Astrocyte (in vitro differentiated cells and primary cell): ENCODE results near the gene DMBX1. TPM values are rescaled to one million over a fixed set of nuclear protein-coding genes. Genes with fewer than 3 reads are reported as not detected.

Source experiments
- DNase-seq: peaks from one replicate; pipeline ENCODE4 v3.0.0-alpha.2; 2010; ENCODE audit warnings: low read depth
- FAIRE-seq: peaks from 2 replicates; lab custom pipeline; 2011; peaks lifted over from hg19 to GRCh38; lab: Jason Lieb, UNC
- H2AFZ ChIP-seq: 2 replicates; pipeline ENCODE4 v1.6.0; 2012; ENCODE audit warnings: low read depth, low read length, inconsistent platforms
- H3K27ac ChIP-seq: 2 replicates; pipeline ENCODE4 v1.5.1; 2011; ENCODE audit warnings: low read depth, low read length, inconsistent platforms
- H3K27me3 ChIP-seq: 2 replicates; pipeline ENCODE4 v1.6.0; 2011; ENCODE audit warnings: low read length, inconsistent platforms; ENCODE audit not compliant: insufficient read depth
- H3K36me3 ChIP-seq: 2 replicates; pipeline ENCODE4 v1.5.1; 2011; ENCODE audit warnings: low read length, inconsistent platforms; ENCODE audit not compliant: insufficient read depth
- H3K4me1 ChIP-seq: 2 replicates; pipeline ENCODE4 v1.5.1; 2011; ENCODE audit warnings: low read length, inconsistent platforms; ENCODE audit not compliant: insufficient read depth
- H3K4me2 ChIP-seq: 2 replicates; pipeline ENCODE4 v1.6.0; 2012; ENCODE audit warnings: low read length, inconsistent platforms
- H3K4me3 ChIP-seq: 2 replicates; pipeline ENCODE4 v1.5.1; 2011; ENCODE audit warnings: low read depth, mild to moderate bottlenecking, low read length, inconsistent platforms; ENCODE audit not compliant: insufficient read depth
- H3K79me2 ChIP-seq: 2 replicates; pipeline ENCODE4 v1.6.0; 2012; ENCODE audit warnings: mild to moderate bottlenecking, low read length, inconsistent platforms; ENCODE audit not compliant: insufficient read depth
- H3K9ac ChIP-seq: 2 replicates; pipeline ENCODE4 v1.6.0; 2012; ENCODE audit warnings: mild to moderate bottlenecking, low read length, inconsistent platforms
- H3K9me3 ChIP-seq: 2 replicates; pipeline ENCODE4 v1.5.1; 2012; ENCODE audit warnings: low read depth, mild to moderate bottlenecking, low read length, inconsistent platforms; ENCODE audit not compliant: insufficient read depth
- H4K20me1 ChIP-seq: 2 replicates; pipeline ENCODE4 v1.6.0; 2012; ENCODE audit warnings: low read length, inconsistent platforms; ENCODE audit not compliant: insufficient read depth
- H3K27ac Mint-ChIP-seq: one replicate; pipeline ENCODE4 v1.8.0; 2021; ENCODE audit warnings: mild to moderate bottlenecking, mixed read lengths; ENCODE audit not compliant: unreplicated experiment
- H3K27me3 Mint-ChIP-seq: one replicate; pipeline ENCODE4 v1.8.0; 2021; ENCODE audit warnings: low read depth, mixed read lengths; ENCODE audit not compliant: unreplicated experiment
- H3K36me3 Mint-ChIP-seq: one replicate; pipeline ENCODE4 v1.8.0; 2021; ENCODE audit warnings: low read depth, mixed read lengths; ENCODE audit not compliant: unreplicated experiment
- H3K4me1 Mint-ChIP-seq: one replicate; pipeline ENCODE4 v1.8.0; 2021; ENCODE audit warnings: low read depth, mixed read lengths; ENCODE audit not compliant: unreplicated experiment
- H3K4me3 Mint-ChIP-seq: one replicate; pipeline ENCODE4 v1.8.0; 2021; ENCODE audit warnings: mild to moderate bottlenecking, moderate library complexity, mixed read lengths; ENCODE audit not compliant: unreplicated experiment
- H3K9me3 Mint-ChIP-seq: one replicate; pipeline ENCODE4 v1.8.0; 2021; ENCODE audit warnings: mild to moderate bottlenecking, mixed read lengths; ENCODE audit not compliant: unreplicated experiment
- CTCF ChIP-seq: IDR thresholded peaks from 2 replicates; pipeline ENCODE4 v1.5.1; 2011; ENCODE audit warnings: low read depth, mild to moderate bottlenecking, inconsistent platforms, low read length, moderate library complexity; ENCODE audit not compliant: insufficient read depth
- EZH2 ChIP-seq: IDR thresholded peaks from 2 replicates; pipeline ENCODE4 v1.6.1; 2012; ENCODE audit warnings: mild to moderate bottlenecking, low read length, inconsistent platforms; ENCODE audit not compliant: insufficient read depth
- total RNA-seq: library from RNA; stranded (reverse); gene quantifications from 2 replicates; pipeline ENCODE4 v1.2.1, GENCODE V29; 2021

DMBX1 gene
- total RNA-seq, 1 donor from 2014 or later, result 0.07 TPM

GRCh38 chr1:46530311-46530710 lies 40.7 kb downstream of the DMBX1 start:
- peaks cover 72% of the 10 kb centered on the region for H3K27me3 Mint-ChIP-seq
- DNase-seq, result no peak
- H3K27ac ChIP-seq, result no peak overlapping the region
- TF ChIP-seq EZH2, result no peak
- no peak for TF ChIP-seq CTCF
- no peak for FAIRE-seq
- no peak overlapping the region for H3K27ac Mint-ChIP-seq
- peaks cover 3% of the 10 kb centered on the region for H3K36me3 Mint-ChIP-seq
- no peak overlapping the region for H3K9ac ChIP-seq
- no peak overlapping the region for H3K4me3 ChIP-seq
- peaks cover 2% of the 10 kb centered on the region for H3K9me3 Mint-ChIP-seq
- H3K4me2 ChIP-seq, result no peak overlapping the region
- no peaks in the 10 kb centered on the region for H4K20me1 ChIP-seq
- H3K79me2 ChIP-seq, result no peaks in the 10 kb centered on the region
- no peaks in the 10 kb centered on the region for H3K9me3 ChIP-seq
- no peak overlapping the region for H2AFZ ChIP-seq
- H3K27me3 ChIP-seq, result peaks cover 47% of the 10 kb centered on the region
- H3K4me1 ChIP-seq, result peaks cover 2% of the 10 kb centered on the region
- H3K4me1 Mint-ChIP-seq, result peaks cover 10% of the 10 kb centered on the region
- H3K36me3 ChIP-seq, result no peaks in the 10 kb centered on the region
- no peak overlapping the region for H3K4me3 Mint-ChIP-seq

GRCh38 chr1:46530791-46531409 lies 41.3 kb downstream of the DMBX1 start:
- peaks cover 69% of the 10 kb centered on the region for H3K27me3 Mint-ChIP-seq

More at GRCh38 chr1:46530791-46531409, 41.3 kb downstream of the DMBX1 start:
- H2AFZ ChIP-seq, result no peak overlapping the region
- no peaks in the 10 kb centered on the region for H4K20me1 ChIP-seq
- H3K9me3 ChIP-seq, result no peaks in the 10 kb centered on the region
- no peaks in the 10 kb centered on the region for H3K36me3 ChIP-seq
- H3K4me3 ChIP-seq, result no peak overlapping the region
- H3K9me3 Mint-ChIP-seq, result peaks cover 2% of the 10 kb centered on the region
- no peak overlapping the region for H3K27ac ChIP-seq
- H3K27me3 ChIP-seq, result peaks cover 42% of the 10 kb centered on the region
- no peak overlapping the region for H3K9ac ChIP-seq
- FAIRE-seq, result no peak
- H3K4me2 ChIP-seq, result no peak overlapping the region
- no peak for DNase-seq
- H3K4me1 Mint-ChIP-seq, result peaks cover 7% of the 10 kb centered on the region
- H3K36me3 Mint-ChIP-seq, result peaks cover 3% of the 10 kb centered on the region
- H3K4me1 ChIP-seq, result peaks cover 2% of the 10 kb centered on the region
- no peak for TF ChIP-seq CTCF
- no peak for TF ChIP-seq EZH2
- H3K27ac Mint-ChIP-seq, result no peak overlapping the region
- H3K79me2 ChIP-seq, result no peaks in the 10 kb centered on the region
- no peak overlapping the region for H3K4me3 Mint-ChIP-seq
